Measurements from ENCODE around the gene ANKRD33.

Gene ANKRD33

DNA sequence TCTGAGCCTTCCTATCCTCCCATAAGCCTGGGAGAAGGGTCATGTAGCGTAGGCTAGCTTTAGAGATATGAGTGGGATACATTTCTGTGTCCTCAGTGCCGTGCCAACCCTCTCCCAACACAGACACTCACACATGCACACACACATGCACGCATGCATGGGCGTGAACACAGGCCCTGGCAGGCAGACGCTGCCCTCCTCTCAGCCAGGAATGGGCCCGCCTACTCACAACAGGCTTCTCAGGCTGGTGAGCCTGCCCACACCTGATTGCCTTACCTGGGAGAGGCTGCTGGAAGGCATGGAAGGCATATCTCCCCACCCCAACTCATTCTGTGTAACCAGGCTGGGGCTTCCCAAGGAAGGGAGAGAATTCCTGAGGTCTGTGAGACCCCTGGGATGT is 50.8 kb downstream of the ANKRD33 start:
- in situ Hi-C loops (cut with MboI; ENCODE audit: low sequenced_read_pairs), result no loop called here

DNA sequence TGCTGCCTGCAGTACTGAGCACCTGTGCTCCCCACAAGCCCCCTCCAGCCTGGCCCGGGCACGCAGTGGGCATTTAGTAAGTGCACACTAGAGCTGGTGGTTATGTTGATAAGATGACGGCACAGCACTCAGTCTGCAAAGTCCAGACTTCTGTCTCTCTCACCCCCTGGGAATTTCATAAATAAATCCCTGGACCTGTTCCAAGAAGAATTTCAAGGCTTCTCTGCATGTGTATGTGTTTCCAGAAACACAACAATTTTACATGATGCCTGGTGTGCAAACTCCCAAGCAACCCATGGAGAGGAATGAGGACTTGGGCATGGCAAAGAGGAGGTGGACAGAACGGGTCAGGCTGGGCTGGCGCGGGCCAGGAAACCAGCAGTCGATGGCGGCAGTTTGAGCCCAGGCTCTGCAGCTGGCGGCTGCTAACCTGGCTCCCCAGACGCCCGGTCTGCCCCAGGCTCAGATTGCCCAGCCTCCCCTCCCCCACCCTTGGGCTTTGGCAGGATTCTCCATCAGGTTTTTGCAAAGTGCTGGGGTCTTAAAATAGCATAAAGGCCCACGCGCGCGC is 53.2 kb downstream of the ANKRD33 start:
- in situ Hi-C loops (cut with MboI; ENCODE audit: low sequenced_read_pairs), result no loop called here
